Measurements from ENCODE around the gene MTPN.

The MTPN gene

GRCh38 chr7:135970682-135971365 is 6.3 kb downstream of the MTPN start:
- Histone ChIP-seq H3K9me3 (no peaks in the 10 kb centered on the region), H3K4me3 (no peak overlapping the region), H3K27ac (no peak overlapping the region), H3K4me1 (peaks cover 0 to 43% (median 27%) of the 10 kb centered on the region in 4 donors), H3K27me3 (no peaks in the 10 kb centered on the region), H3K36me3 (no peaks in the 10 kb centered on the region)
- DNase-seq = no peak
- no peak for TF ChIP-seq CTCF (IDR thresholded peaks at IDR 0.05)
- intact Hi-C loops (cut with DNase I; ENCODE audit: low total_unique reads) = no loop called here

- DNase-seq = no peak
Observed at GRCh38 chr7:135970045-135970444, 7.1 kb downstream of the MTPN start.

GRCh38 chr7:135966341-135967043 is 10.7 kb downstream of the MTPN start:
- DNase-seq = no peak
- intact Hi-C loops (cut with DNase I; ENCODE audit: low total_unique reads) = loop anchor here (10.0 kb wide), 1 partner anchor 1642 kb away; no protein-coding TSS in a partner anchor
- no peaks in the 10 kb centered on the region for H3K9me3 ChIP-seq
- TF ChIP-seq CTCF (IDR thresholded peaks at IDR 0.05) = no peak
- H3K27me3 ChIP-seq = no peaks in the 10 kb centered on the region
- no peak overlapping the region for H3K4me3 ChIP-seq
- no peak overlapping the region for H3K27ac ChIP-seq
- H3K4me1 ChIP-seq = peaks cover 0 to 29% (median 2%) of the 10 kb centered on the region in 4 donors
- no peaks in the 10 kb centered on the region for H3K36me3 ChIP-seq

More at GRCh38 chr7:135970045-135970444, 7.1 kb downstream of the MTPN start:
- Histone ChIP-seq H3K27me3 (no peaks in the 10 kb centered on the region), H3K4me1 (peaks cover 0 to 43% (median 19%) of the 10 kb centered on the region in 4 donors), H3K27ac (no peak overlapping the region), H3K36me3 (no peaks in the 10 kb centered on the region), H3K4me3 (no peak overlapping the region), H3K9me3 (no peaks in the 10 kb centered on the region)
- intact Hi-C loops (cut with DNase I; ENCODE audit: low total_unique reads) = no loop called here
- no peak for TF ChIP-seq CTCF (IDR thresholded peaks at IDR 0.05)

GRCh38 chr7:135965602-135966001 is 11.6 kb downstream of the MTPN start:
- DNase-seq = no peak
- no peaks in the 10 kb centered on the region for H3K27me3 ChIP-seq
- no peak overlapping the region for H3K4me3 ChIP-seq
- no peak overlapping the region for H3K27ac ChIP-seq
- no peak for TF ChIP-seq CTCF (IDR thresholded peaks at IDR 0.05)
- H3K36me3 ChIP-seq = no peaks in the 10 kb centered on the region
- H3K4me1 ChIP-seq = peaks cover 0 to 32% (median 2%) of the 10 kb centered on the region in 4 donors
- intact Hi-C loops (cut with DNase I; ENCODE audit: low total_unique reads) = loop anchor here (10.0 kb wide), 1 partner anchor 1641 kb away; no protein-coding TSS in a partner anchor
- no peaks in the 10 kb centered on the region for H3K9me3 ChIP-seq

GRCh38 chr7:135964791-135965190 is 12.4 kb downstream of the MTPN start:
- H3K27me3 ChIP-seq = no peaks in the 10 kb centered on the region
- intact Hi-C loops (cut with DNase I; ENCODE audit: low total_unique reads) = loop anchor here (10.0 kb wide), 1 partner anchor 1640 kb away; no protein-coding TSS in a partner anchor
- no peaks in the 10 kb centered on the region for H3K36me3 ChIP-seq
- no peaks in the 10 kb centered on the region for H3K9me3 ChIP-seq
- H3K4me3 ChIP-seq = no peak overlapping the region
- no peak overlapping the region for H3K27ac ChIP-seq
- H3K4me1 ChIP-seq = peaks cover 0 to 39% (median 5%) of the 10 kb centered on the region in 4 donors
- no peak for DNase-seq
- no peak for TF ChIP-seq CTCF (IDR thresholded peaks at IDR 0.05)
